ENCODE results near the gene HSF2BP. TPM values are rescaled to one million over a fixed set of nuclear protein-coding genes. Genes with fewer than 3 reads are reported as not detected.

HSF2BP gene
- total RNA-seq, 1 experiment from 2014 or later = 1.5 TPM

- Histone ChIP-seq H3K23me2 (ENCODE audit: insufficient read length, low read depth, low read length, poor library complexity, severe bottlenecking) (no peaks in the 10 kb centered on the region), H3K4me2 (ENCODE audit: insufficient read depth, insufficient read length, low read length) (no peak overlapping the region), H3K79me2 (ENCODE audit: insufficient read depth, low read length) (no peaks in the 10 kb centered on the region), H2BK12ac (ENCODE audit: insufficient read length, low read depth, low read length) (no peak overlapping the region), H3K9ac (ENCODE audit: extremely low read depth, insufficient read length, low read length) (no peak overlapping the region), H3K4me1 (ENCODE audit: insufficient read depth, low read length) (no peaks in the 10 kb centered on the region), H3K56ac (ENCODE audit: insufficient read length, low read depth, low read length) (no peak overlapping the region), H3K14ac (ENCODE audit: insufficient read depth, low read length) (no peak overlapping the region), H2BK120ac (ENCODE audit: low read depth, low read length, poor library complexity, severe bottlenecking) (no peak overlapping the region), H3K23ac (ENCODE audit: insufficient read length, low read depth, low read length) (no peak overlapping the region), H3K27ac (ENCODE audit: insufficient read length, low read depth, low read length) (no peak overlapping the region), H3K9me3 (ENCODE audit: control insufficient read depth, low read depth, low read length) (no peaks in the 10 kb centered on the region), H4K91ac (ENCODE audit: insufficient read length, low read depth, low read length) (no peak overlapping the region), H2AK5ac (ENCODE audit: insufficient read length, low read length) (no peak overlapping the region), H2BK5ac (ENCODE audit: insufficient read length, low read length) (no peak overlapping the region), H3K4ac (ENCODE audit: low read depth, low read length) (no peak overlapping the region), H2AFZ (ENCODE audit: low read length) (no peak overlapping the region), H3K27me3 (ENCODE audit: insufficient read depth, low read length) (no peaks in the 10 kb centered on the region), H2BK20ac (ENCODE audit: low read depth, low read length, poor library complexity, severe bottlenecking) (no peak overlapping the region), H4K8ac (replicated peaks; ENCODE audit: insufficient read length, low read depth, low read length) (no peak overlapping the region), H4K5ac (ENCODE audit: insufficient read length, low read depth, low read length) (no peak overlapping the region), H3K18ac (ENCODE audit: insufficient read length, low read depth, low read length) (no peak overlapping the region), H4K20me1 (ENCODE audit: control insufficient read depth, insufficient read depth, insufficient read length) (no peaks in the 10 kb centered on the region), H3K79me1 (ENCODE audit: insufficient read depth, low read depth, low read length, poor library complexity, severe bottlenecking) (no peaks in the 10 kb centered on the region), H2BK15ac (ENCODE audit: low read depth, low read length) (no peak overlapping the region), H3T11ph (ENCODE audit: low read length) (no peak overlapping the region)
- H3K4me1 Mint-ChIP-seq = no peaks in the 10 kb centered on the region
- TF ChIP-seq CTCF (conservative IDR thresholded peaks at IDR 0.05) = no peak
- H3K27ac Mint-ChIP-seq = no peak overlapping the region; a peak in 1 of 7 replicates
- no peak overlapping the region for H3K4me3 Mint-ChIP-seq
- H3K36me3 Mint-ChIP-seq (ENCODE audit: insufficient read depth in 1 of 3, low read depth in 3 of 3) = peaks cover 49 to 95% (median 94%) of the 10 kb centered on the region in 3 experiments; a peak in 6 of 7 replicates
- no CpG with 5 or more reads among the region's 12 CpGs for WGBS (ENCODE audit: extremely low coverage, insufficient read length, low lambda C conversion rate)
- DNase-seq = no peak
- H3K9me3 Mint-ChIP-seq = no peaks in the 10 kb centered on the region
- no peaks in the 10 kb centered on the region for H3K27me3 Mint-ChIP-seq (ENCODE audit: low read depth)
These were observed 29.6 kb upstream of the HSF2BP start for GRCh38 chr21:43688906-43689305.
